PFSK-1 (cell line): ENCODE results near the gene COG3.

Experiments
- FOXP2 ChIP-seq: optimal IDR thresholded peaks from 2 replicates; pipeline ENCODE3; 2011; ENCODE audit warnings: borderline replicate concordance, control low read depth, inconsistent platforms; ENCODE audit not compliant: insufficient read depth; ENCODE audit errors: extremely low read length, extremely low read depth
- POLR2AphosphoS5 ChIP-seq: IDR thresholded peaks from 2 replicates; pipeline ENCODE4 v1.6.1; 2012; ENCODE audit warnings: low read depth, mild to moderate bottlenecking, control low read depth, low read length, moderate library complexity
- SIN3A ChIP-seq: IDR thresholded peaks from 2 replicates; pipeline ENCODE4 v1.6.1; 2012; ENCODE audit warnings: mild to moderate bottlenecking, low read length, moderate library complexity, borderline replicate concordance; ENCODE audit not compliant: insufficient read depth
- TAF1 ChIP-seq: IDR thresholded peaks from 2 replicates; pipeline ENCODE4 v1.6.1; 2012; ENCODE audit warnings: low read length, control low read depth, borderline replicate concordance; ENCODE audit not compliant: insufficient read depth
- TF ChIP-seq, protein P1 (sequence below), 2 experiments: IDR thresholded peaks; 2 replicates each; pipeline versions ENCODE4 v1.6.1 to v1.8.0; 2011 to 2012; ENCODE audit warnings: low read depth in 2 of 2, low read length in 2 of 2, control low read depth in 1 of 2, inconsistent platforms in 1 of 2, mild to moderate bottlenecking in 1 of 2, moderate library complexity in 1 of 2; ENCODE audit not compliant: insufficient read depth in 1 of 2

DNA sequence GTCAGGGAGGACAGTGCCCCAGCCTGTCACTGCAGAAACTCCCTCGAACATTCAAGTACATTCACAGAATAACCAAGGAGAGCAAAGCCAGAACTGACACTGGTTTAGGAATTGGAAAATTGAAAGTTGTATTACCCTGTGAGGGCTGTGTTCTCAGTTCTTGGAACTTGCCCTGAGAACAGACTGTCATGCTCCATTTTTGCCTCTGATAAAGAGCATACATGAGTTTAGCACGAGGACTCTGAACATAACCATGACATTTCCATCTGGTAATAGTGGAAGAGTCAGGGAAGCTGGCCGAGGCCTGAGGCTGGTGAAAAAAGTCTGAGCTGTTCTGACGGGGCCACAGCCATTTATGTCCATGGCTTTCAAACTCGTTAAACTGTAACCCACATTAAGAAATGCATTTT is 31.4 kb upstream of the COG3 start:
- no peak for TF ChIP-seq POLR2AphosphoS5
- TF ChIP-seq, protein P1, sequence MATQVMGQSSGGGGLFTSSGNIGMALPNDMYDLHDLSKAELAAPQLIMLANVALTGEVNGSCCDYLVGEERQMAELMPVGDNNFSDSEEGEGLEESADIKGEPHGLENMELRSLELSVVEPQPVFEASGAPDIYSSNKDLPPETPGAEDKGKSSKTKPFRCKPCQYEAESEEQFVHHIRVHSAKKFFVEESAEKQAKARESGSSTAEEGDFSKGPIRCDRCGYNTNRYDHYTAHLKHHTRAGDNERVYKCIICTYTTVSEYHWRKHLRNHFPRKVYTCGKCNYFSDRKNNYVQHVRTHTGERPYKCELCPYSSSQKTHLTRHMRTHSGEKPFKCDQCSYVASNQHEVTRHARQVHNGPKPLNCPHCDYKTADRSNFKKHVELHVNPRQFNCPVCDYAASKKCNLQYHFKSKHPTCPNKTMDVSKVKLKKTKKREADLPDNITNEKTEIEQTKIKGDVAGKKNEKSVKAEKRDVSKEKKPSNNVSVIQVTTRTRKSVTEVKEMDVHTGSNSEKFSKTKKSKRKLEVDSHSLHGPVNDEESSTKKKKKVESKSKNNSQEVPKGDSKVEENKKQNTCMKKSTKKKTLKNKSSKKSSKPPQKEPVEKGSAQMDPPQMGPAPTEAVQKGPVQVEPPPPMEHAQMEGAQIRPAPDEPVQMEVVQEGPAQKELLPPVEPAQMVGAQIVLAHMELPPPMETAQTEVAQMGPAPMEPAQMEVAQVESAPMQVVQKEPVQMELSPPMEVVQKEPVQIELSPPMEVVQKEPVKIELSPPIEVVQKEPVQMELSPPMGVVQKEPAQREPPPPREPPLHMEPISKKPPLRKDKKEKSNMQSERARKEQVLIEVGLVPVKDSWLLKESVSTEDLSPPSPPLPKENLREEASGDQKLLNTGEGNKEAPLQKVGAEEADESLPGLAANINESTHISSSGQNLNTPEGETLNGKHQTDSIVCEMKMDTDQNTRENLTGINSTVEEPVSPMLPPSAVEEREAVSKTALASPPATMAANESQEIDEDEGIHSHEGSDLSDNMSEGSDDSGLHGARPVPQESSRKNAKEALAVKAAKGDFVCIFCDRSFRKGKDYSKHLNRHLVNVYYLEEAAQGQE (IDR thresholded peaks at IDR 0.05; ENCODE audit: insufficient read depth in 1 of 2, low read depth in 2 of 2, low read length in 2 of 2): no peak
- TF ChIP-seq TAF1: no peak
- no peak for TF ChIP-seq SIN3A
- no peak for TF ChIP-seq FOXP2
